NCI-H1105 treated with DMSO at 0.1 percent for 48 hours (cell line): ENCODE measurements around the gene ARHGEF6.

Source experiments
- DNase-seq: peaks from one replicate; lab custom pipeline; 2025; lab: John Stamatoyannopoulos, UW

Gene ARHGEF6

DNA sequence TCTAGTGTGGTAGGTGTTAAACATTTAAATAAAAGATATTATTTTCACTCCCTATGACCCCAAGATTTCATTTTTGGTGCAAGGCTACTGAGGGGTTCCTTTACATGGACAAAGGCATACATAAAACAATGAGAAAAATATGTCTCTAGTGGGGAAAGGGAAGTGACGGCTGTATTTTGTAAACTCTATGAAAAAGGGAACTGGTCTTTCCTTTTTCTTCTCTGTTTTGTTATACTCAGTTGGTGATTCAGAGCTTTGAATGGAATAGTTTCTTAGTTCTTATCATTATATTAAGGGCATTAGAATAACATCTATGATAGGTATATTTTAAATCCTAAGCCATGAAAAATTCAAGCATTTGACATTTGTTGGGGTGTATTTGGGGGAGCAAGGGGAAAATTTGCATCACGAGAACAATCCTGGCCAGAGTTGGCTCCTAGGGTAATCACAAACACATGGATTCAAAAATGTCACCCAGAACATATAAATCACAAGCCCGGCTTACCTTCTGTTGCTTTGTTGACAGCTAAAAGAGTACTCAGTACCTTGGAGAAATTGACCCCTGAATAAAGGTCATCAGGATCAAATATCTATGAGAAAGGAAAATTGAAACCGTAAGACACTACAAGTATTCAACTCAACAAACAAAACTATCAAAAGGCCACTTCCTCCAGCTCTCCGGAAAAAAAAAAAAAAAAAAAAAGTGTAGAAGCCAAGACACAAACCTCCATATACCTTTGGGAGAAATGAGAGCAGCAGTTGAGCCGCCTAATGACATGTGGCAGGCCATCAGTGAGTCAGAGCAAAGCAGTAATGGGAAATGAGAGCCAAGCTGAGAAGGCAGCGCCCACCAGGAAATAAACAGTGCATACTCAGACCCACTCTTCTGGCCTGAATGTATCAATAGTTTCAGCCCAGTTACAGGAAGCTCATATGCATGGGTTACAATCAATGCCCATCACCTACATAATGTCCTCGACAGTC is 33.4 kb downstream of the ARHGEF6 start:
- DNase-seq: no peak

- DNase-seq: no peak
These were observed 35.2 kb downstream of the ARHGEF6 start for GRCh38 chrX:136745215-136746173.

DNA sequence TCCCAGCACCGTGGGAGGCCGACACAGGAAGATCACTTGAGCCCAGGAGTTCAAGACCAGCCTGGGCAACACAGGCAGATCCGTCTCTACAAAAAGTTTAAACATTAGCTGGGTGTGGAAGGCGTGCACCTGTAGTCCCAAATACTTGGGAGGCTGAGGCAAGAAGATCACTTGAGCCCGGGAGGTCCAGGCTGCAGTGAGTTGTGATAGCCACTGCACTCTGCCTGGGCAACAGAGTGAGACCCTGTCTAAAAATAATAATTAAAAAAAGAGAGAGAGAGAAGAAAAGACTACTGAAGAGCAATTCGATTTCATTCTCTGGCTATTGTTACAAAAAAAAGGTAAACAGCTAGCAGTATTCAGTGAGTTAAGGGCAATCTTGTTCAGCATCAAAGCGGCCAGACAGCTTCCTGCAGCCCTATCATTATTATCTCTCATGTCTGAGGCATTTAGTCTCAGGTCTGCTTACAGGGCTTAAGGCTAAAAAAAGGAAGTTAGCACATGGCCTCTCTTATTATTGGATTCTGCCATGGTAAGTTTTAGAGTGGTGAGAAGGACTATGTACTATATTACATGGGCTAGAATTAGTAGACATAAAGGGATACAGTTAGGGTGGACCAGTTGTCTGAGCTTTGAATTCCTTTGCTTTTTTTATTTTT is 37.9 kb downstream of the ARHGEF6 start:
- DNase-seq: no peak

DNA sequence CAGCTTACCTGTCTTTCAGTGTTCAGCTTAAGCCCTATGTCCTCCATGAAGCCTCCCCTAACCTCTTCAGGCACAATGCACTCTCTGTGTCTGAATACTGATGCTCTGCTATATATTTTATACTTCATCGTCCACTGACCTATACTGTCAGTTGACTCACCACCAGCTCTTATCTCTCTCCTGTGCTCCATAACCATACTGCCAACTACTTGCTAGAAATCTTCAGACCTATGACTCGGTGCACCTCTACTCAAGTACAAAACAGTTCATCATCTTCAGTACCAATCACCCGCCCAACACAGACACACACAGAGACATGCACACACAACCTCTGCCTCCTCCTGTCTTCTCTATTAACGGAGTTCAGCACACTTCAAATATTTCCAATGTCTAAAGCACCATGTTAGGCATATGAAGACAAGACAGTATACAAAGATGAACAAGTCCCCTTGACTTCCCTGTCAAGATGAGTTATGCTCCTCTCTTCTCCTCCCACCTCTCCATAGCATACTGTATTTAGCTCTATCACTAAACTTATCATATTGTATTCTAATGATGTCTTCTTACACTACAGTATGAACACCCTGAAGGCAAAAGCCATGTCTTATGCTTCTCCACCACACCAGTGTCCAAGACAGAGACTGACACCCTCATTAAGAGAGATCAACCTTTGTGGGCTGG is 42.5 kb downstream of the ARHGEF6 start:
- no peak for DNase-seq

GRCh38 chrX:136736690-136737089 is 44.0 kb downstream of the ARHGEF6 start:
- DNase-seq: no peak

DNA sequence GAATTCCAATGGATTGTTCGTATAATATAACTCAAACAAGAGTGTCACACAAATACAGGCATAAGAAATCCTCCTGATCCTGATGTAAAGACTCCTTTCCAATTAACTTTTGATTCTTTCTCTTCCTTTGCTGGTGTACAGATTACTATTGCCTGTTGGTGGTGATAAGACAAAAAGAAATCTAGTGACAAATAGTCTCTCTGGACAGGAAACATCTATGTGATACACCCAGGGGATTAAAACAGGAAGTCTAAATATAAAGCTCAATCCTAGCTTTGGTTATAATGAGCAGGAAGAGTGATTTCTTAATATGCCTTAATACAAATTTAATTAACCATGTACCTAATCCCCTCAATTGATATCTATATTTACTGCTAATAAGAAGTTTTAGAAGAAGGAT is 45.1 kb downstream of the ARHGEF6 start:
- DNase-seq: no peak

DNA sequence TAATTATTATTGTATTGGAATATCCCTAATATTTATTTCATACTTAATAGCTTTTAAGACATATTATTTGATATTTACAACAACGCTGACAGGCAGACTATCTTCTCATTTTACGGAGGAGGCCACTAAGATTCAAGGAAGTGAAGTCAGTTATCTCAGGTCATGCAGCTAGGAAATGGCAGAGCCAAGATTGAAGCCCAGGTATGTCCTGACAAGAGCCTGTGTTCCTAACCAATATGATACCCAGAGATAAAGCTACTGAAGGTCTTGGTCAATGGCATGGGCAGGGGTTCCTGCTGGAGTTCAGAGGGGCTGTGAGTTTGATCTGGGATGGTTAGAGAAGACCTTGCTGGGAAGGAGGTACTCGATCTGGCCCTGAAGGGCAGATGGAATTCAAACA is 47.1 kb downstream of the ARHGEF6 start:
- DNase-seq: no peak

DNA sequence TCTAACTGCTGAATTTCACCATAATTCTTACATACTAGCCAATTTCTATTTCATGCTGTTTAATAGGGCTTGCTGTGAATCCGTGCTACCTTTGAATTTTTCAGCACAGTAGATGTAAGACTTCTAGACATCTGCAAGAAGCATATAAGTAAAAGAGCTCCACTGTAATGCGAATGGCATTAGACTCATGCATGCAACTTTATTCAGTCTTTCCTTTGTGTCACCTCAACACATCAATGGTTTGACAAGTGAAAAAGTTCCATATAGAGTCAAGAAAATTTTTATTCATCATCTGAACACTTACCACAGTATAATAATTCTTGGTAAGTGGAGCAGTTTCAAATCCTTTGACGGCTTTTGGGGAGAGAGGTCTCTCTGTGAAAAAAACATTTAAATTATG is 48.9 kb downstream of the ARHGEF6 start:
- DNase-seq: no peak

GRCh38 chrX:136731207-136731782 is 49.4 kb downstream of the ARHGEF6 start:
- DNase-seq: no peak

DNA sequence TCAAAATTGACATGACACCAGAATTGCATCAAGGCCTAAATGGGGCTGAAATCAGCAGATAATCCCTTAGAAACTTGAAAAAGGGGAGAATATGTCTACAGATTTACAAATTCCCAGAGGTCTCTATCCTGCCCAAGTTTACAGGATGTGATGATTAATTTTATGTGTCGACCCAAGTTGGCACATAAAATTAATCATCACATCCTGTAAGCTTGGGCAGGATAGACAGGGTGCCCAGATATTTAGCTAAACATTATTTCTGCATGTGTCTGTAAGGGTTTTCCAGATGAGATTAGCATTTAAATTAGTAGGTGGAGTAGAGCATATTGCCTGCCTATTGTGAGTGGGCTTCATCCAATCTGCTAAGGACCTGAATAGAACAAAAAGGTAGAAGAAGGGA is 52.3 kb downstream of the ARHGEF6 start:
- DNase-seq: no peak

DNA sequence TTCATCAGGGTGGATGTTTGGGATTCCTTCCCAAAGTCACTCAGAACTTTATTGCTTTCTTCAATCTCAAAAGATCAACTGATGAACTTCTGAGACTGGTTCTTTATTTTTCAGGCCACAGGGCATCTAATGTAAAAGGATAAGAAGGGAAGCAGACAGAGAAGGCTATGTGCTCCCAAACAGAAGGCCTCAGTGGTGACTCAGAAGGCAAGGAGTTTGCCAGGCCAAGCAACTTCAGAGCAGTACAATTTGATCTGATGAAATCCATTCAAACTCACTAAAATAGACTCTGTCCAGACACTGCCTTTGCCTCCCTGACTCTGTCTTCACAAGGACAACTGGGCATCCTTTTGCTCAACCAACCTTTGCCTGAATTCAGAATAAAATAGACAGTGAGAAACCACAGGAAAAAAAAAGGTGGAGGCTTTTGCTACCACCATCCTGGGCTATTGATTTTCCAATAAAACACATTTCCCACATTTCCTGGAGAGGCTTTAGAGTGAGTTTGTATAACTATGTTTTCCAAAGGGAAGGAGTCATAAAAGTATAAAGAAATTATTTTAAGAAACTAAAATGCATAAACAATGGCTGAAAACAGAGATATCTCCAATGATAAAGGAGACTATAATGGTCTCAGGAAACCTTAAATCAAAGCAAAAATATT is 55.2 kb downstream of the ARHGEF6 start:
- DNase-seq: no peak

DNA sequence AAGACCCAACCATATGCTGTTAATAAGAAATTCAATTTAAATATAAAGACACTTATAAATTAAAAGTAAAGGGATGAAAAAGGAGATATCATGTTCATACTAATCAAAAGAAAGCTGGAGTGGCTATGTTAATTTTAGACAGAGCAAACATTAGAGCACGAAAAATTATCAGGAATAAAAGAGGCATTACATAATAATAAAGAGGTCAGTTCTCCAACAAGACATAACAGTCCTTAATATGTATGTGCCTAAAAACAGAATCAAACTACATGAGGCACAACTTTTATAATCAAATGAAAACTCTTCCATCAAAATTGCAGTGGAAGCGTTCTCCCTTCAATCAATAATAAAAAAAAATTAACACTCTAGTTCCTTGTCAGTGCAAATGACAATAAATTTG is 62.6 kb downstream of the ARHGEF6 start:
- no peak for DNase-seq

- no peak for DNase-seq
These were observed 65.8 kb downstream of the ARHGEF6 start for GRCh38 chrX:136714626-136715599.

DNA sequence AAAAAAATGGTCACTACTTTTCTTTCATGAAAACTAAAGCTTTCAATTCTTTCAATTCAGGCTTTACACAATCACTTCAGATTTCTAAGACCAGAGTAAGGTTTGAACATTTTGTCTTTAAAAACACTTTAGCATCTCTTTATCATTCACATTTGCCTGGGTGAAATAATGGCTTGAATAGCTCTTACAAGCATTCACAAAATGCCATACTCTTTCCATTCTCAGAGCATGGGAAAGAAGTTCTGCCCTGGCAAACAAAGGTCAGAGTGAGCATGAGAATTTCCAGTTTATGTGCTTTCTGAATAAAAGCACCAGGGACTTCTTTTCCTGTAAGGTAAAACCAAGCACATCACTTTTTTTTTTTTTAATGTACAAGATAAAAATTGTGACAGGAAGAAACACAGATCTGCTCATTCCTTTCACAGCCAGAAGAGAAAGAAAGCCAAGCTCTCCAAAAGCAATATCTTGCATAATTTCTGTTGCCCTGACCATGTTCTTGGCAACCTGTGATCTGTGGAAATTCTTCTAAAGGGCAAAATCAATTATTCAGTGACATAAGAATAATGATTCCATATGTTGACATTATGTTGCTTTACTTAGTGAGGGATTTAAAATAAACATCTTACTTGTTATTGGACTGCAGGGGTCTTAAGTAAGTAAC is 68.0 kb downstream of the ARHGEF6 start:
- DNase-seq: no peak

- DNase-seq: peak; percentile 17
These were observed 69.6 kb downstream of the ARHGEF6 start for GRCh38 chrX:136711147-136711546.

GRCh38 chrX:136710325-136710951 is 70.3 kb downstream of the ARHGEF6 start:
- no peak for DNase-seq

DNA sequence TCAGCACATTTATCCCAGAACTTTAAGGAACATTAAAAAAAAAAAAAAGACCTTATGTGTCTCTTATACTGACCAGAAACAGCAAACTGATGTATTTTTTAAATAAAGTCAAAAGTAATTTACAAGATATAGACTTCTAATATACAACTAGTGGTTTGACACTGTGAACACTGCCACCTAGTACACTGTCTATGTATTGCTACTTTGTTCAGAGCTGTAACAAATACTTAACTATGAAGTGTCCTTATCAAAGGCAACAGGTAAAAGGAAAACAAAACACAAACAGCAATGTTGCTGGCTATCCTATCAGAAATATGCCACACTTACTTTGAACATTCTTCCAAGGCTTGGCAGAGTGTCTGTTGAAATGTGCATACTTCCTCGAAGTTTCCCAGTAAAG is 72.4 kb downstream of the ARHGEF6 start:
- peak; percentile 8 for DNase-seq

DNA sequence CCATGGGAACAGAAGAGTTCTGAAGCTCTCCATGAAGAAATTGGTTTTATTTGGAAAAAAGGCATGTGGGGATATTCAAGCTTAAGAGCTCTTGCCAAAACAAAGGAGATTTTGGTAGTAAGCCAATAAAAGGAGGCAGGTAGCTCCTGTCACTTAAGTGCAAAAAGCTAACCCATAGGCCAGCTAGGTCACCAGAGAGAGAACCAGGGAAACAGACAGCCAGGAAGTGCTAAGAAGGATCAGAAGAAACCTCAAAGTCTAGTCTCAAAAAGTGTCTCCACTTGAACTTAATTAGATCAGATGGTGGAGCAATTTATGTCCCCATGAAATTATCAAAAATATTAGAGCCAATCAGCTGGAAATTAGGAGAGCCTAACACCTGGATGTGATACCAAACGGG is 83.6 kb downstream of the ARHGEF6 start:
- no peak for DNase-seq
